ENCODE measurements around the gene POLD4. TPM values are rescaled to one million over a fixed set of nuclear protein-coding genes. Genes with fewer than 3 reads are reported as not detected.

The POLD4 gene
- total RNA-seq, 1 experiment from 2014 or later = 19.5 TPM

DNA sequence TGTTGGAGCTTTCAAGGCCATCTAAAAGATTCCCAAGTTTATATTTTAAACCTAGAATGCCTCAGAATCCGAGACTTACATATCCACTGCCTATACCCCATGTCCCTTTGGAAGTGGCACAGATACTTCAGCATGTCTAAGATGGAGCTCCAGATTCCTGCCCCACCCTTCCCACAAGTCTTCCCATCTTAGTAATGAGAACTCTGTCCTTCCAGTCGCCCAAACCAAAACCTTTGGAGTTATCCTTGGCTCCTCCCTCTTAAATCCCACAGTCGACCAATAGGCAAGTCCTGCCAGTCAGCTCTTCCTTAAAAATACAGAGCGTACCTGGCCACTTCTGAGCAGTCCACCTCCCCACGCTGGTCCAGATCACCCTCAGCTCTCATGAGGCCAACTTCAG lies 4.3 kb downstream of the POLD4 start:
- H3K27ac Mint-ChIP-seq = no peak overlapping the region; a peak in 1 of 7 replicates
- Histone ChIP-seq H3K4ac (ENCODE audit: low read depth, low read length) (no peak overlapping the region), H3K4me2 (ENCODE audit: insufficient read depth, insufficient read length, low read length) (no peak overlapping the region)

More for the DNA sequence above, 4.3 kb downstream of the POLD4 start:
- no peak overlapping the region for H2AFZ ChIP-seq (ENCODE audit: low read length)
- H4K8ac ChIP-seq (replicated peaks; ENCODE audit: insufficient read length, low read depth, low read length) = no peak overlapping the region
- no peaks in the 10 kb centered on the region for H3K79me1 ChIP-seq (ENCODE audit: insufficient read depth, low read depth, low read length, poor library complexity, severe bottlenecking)
- no peaks in the 10 kb centered on the region; a peak in 1 of 5 replicates for H3K9me3 Mint-ChIP-seq
- no peak overlapping the region for H3K9ac ChIP-seq (ENCODE audit: extremely low read depth, insufficient read length, low read length)
- no CpG with 5 or more reads among the region's 5 CpGs for WGBS (ENCODE audit: extremely low coverage, insufficient read length, low lambda C conversion rate)
- H3K14ac ChIP-seq (ENCODE audit: insufficient read depth, low read length) = no peak overlapping the region
- H3K23me2 ChIP-seq (ENCODE audit: insufficient read length, low read depth, low read length, poor library complexity, severe bottlenecking) = peaks cover 13% of the 10 kb centered on the region
- no peak for DNase-seq
- peaks cover 18 to 28% of the 10 kb centered on the region in 2 experiments for H3K4me1 Mint-ChIP-seq
- no peak overlapping the region for H3T11ph ChIP-seq (ENCODE audit: low read length)
- H3K23ac ChIP-seq (ENCODE audit: insufficient read length, low read depth, low read length) = no peak overlapping the region
- H2BK5ac ChIP-seq (ENCODE audit: insufficient read length, low read length) = no peak overlapping the region
- no peak overlapping the region for H4K5ac ChIP-seq (ENCODE audit: insufficient read length, low read depth, low read length)
- H3K18ac ChIP-seq (ENCODE audit: insufficient read length, low read depth, low read length) = no peak overlapping the region
- no peak overlapping the region for H2BK120ac ChIP-seq (ENCODE audit: low read depth, low read length, poor library complexity, severe bottlenecking)
- H3K27me3 ChIP-seq (ENCODE audit: insufficient read depth, low read length) = no peaks in the 10 kb centered on the region
- H3K27me3 Mint-ChIP-seq (ENCODE audit: low read depth) = no peaks in the 10 kb centered on the region; the same call in 1 of the 2 replicates
- H3K27ac ChIP-seq (ENCODE audit: insufficient read length, low read depth, low read length) = no peak overlapping the region
- H2BK20ac ChIP-seq (ENCODE audit: low read depth, low read length, poor library complexity, severe bottlenecking) = no peak overlapping the region
- TF ChIP-seq, protein P1, sequence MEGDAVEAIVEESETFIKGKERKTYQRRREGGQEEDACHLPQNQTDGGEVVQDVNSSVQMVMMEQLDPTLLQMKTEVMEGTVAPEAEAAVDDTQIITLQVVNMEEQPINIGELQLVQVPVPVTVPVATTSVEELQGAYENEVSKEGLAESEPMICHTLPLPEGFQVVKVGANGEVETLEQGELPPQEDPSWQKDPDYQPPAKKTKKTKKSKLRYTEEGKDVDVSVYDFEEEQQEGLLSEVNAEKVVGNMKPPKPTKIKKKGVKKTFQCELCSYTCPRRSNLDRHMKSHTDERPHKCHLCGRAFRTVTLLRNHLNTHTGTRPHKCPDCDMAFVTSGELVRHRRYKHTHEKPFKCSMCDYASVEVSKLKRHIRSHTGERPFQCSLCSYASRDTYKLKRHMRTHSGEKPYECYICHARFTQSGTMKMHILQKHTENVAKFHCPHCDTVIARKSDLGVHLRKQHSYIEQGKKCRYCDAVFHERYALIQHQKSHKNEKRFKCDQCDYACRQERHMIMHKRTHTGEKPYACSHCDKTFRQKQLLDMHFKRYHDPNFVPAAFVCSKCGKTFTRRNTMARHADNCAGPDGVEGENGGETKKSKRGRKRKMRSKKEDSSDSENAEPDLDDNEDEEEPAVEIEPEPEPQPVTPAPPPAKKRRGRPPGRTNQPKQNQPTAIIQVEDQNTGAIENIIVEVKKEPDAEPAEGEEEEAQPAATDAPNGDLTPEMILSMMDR (conservative IDR thresholded peaks at IDR 0.05) = no peak
- no peaks in the 10 kb centered on the region for H4K20me1 ChIP-seq (ENCODE audit: control insufficient read depth, insufficient read depth, insufficient read length)
- H4K91ac ChIP-seq (ENCODE audit: insufficient read length, low read depth, low read length) = no peak overlapping the region
- no peak overlapping the region for H3K56ac ChIP-seq (ENCODE audit: insufficient read length, low read depth, low read length)
- no peaks in the 10 kb centered on the region for H3K9me3 ChIP-seq (ENCODE audit: control insufficient read depth, low read depth, low read length)
- no peak overlapping the region for H3K4me3 Mint-ChIP-seq
- H2BK15ac ChIP-seq (ENCODE audit: low read depth, low read length) = no peak overlapping the region
- H2BK12ac ChIP-seq (ENCODE audit: insufficient read length, low read depth, low read length) = no peak overlapping the region
- no peaks in the 10 kb centered on the region for H3K4me1 ChIP-seq (ENCODE audit: insufficient read depth, low read length)
- no peaks in the 10 kb centered on the region for H3K36me3 Mint-ChIP-seq (ENCODE audit: insufficient read depth in 1 of 3, low read depth in 3 of 3)
- H2AK5ac ChIP-seq (ENCODE audit: insufficient read length, low read length) = no peak overlapping the region
- no peaks in the 10 kb centered on the region for H3K79me2 ChIP-seq (ENCODE audit: insufficient read depth, low read length)

Data from H9 (cell line).